GM12892 (cell line): ENCODE measurements around the gene WASF2.

Experiments
- POLR2A ChIP-seq: IDR thresholded peaks from 2 replicates; pipeline ENCODE4 v1.6.1; 2011; ENCODE audit warnings: low read depth, low read length, control low read depth
- TAF1 ChIP-seq: IDR thresholded peaks from 2 replicates; pipeline ENCODE4 v1.6.1; 2011; ENCODE audit warnings: low read depth, mild to moderate bottlenecking, control low read depth, low read length, borderline replicate concordance

DNA sequence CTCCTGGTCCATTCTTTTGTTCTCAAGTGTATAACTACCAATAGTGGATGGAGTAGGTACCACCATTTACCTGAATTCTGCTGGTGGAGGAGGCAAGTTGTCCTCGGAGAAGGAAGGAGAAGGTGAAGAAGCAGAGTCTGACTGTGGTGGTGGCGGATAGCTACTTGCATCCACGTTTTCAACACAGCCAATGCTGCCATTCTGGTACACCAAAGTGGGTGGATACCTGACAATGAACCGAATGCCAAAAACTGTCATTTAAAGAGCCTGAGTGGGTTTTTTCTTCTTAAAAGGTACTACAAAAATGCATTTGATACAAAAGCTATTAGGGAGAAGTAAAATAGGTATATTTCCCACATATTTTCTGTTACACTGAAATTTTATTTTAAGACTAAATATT lies 77.5 kb downstream of the WASF2 start:
- TF ChIP-seq POLR2A (no peak), TAF1 (no peak)
